Left lung (tissue), 10 donors: Measurements from ENCODE around the gene RWDD1. TPM values are rescaled to one million over a fixed set of nuclear protein-coding genes. Genes with fewer than 3 reads are reported as not detected.

Source experiments
- ATAC-seq: fragments of 200-7000 bp; cut with Tn5 transposase; one replicate; pipeline ENCODE4 v1.9.1; 2020; ENCODE audit warnings: moderate library complexity
- DNase-seq, 4 donors: peaks; one replicate each; pipeline ENCODE4 v3.0.0-alpha.2; 2013 to 2020
- H3K27ac ChIP-seq, 2 donors: fragments of 200-600 bp; sonication (generic) in 1 of 2; one replicate each; pipeline versions ENCODE4 v1.5.0 to v1.8.0; 2020 to 2021
- H3K27me3 ChIP-seq, 2 donors: fragments of 200-600 bp; sonication (generic) in 1 of 2; one replicate each; pipeline versions ENCODE4 v1.5.0 to v1.8.0; 2020 to 2021
- H3K36me3 ChIP-seq, 2 donors: fragments of 200-600 bp; sonication (generic) in 1 of 2; one replicate each; pipeline versions ENCODE4 v1.5.0 to v1.8.0; 2020 to 2021
- H3K4me1 ChIP-seq, 2 donors: fragments of 200-600 bp; one replicate each; pipeline ENCODE4 v1.8.0; 2021
- H3K4me3 ChIP-seq, 2 donors: fragments of 200-600 bp; sonication (generic) in 1 of 2; one replicate each; pipeline versions ENCODE4 v1.5.0 to v1.8.0; 2020 to 2021; ENCODE audit warnings: mild to moderate bottlenecking in 1 of 2
- H3K9me3 ChIP-seq, 2 donors: fragments of 200-600 bp; sonication (generic) in 1 of 2; one replicate each; pipeline versions ENCODE4 v1.5.0 to v1.8.0; 2020 to 2021
- intact Hi-C, 2 donors: fragments of 100-400 bp; cut with DNase I; formaldehyde crosslinking; loops; one replicate each; pipeline versions ENCODE4 v1.11.2 to v1.14.2; 2022
- polyA plus RNA-seq, 6 donors: library from polyadenylated mRNA; unstranded; fragments of 120-200 nt; gene quantifications; one replicate each; pipeline ENCODE4 v1.2.1, GENCODE V29; 2013; ENCODE audit not compliant: insufficient read length in 6 of 6
- total RNA-seq, 2 donors: library from RNA; stranded (reverse); fragmentation: NEBNext Ultra II Directional; extraction: Animal tissue kit (Norgen Biotek cat#: 25700); gene quantifications; one replicate each; pipeline ENCODE4 v1.2.1, GENCODE V29; 2021
- TF ChIP-seq, protein P1 (sequence below), 2 donors: fragments of 200-600 bp; sonication (generic) in 1 of 2; IDR thresholded peaks; one replicate each; pipeline versions ENCODE4 v1.5.0 to v1.8.0; 2021; ENCODE audit warnings: antibody characterized with exemption in 2 of 2
- donor health status: DM: no; HTN: yes; CAD: no.
- donor health status: DM: no; HTN: no; CAD: no.

The RWDD1 gene
- total and polyA plus RNA-seq, 8 donors: 37.0 to 92.4 (median 78.7) TPM

GRCh38 chr6:116556814-116557415, 14.4 kb upstream of the RWDD1 start:
- Histone ChIP-seq H3K4me3 (no peak overlapping the region), H3K27me3 (no peaks in the 10 kb centered on the region), H3K4me1 (peaks cover 0 to 3% of the 10 kb centered on the region in 2 donors), H3K9me3 (no peaks in the 10 kb centered on the region), H3K27ac (no peak overlapping the region), H3K36me3 (no peaks in the 10 kb centered on the region)
- TF ChIP-seq, protein P1, sequence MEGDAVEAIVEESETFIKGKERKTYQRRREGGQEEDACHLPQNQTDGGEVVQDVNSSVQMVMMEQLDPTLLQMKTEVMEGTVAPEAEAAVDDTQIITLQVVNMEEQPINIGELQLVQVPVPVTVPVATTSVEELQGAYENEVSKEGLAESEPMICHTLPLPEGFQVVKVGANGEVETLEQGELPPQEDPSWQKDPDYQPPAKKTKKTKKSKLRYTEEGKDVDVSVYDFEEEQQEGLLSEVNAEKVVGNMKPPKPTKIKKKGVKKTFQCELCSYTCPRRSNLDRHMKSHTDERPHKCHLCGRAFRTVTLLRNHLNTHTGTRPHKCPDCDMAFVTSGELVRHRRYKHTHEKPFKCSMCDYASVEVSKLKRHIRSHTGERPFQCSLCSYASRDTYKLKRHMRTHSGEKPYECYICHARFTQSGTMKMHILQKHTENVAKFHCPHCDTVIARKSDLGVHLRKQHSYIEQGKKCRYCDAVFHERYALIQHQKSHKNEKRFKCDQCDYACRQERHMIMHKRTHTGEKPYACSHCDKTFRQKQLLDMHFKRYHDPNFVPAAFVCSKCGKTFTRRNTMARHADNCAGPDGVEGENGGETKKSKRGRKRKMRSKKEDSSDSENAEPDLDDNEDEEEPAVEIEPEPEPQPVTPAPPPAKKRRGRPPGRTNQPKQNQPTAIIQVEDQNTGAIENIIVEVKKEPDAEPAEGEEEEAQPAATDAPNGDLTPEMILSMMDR (IDR thresholded peaks at IDR 0.05): no peak
- no peak for DNase-seq
- intact Hi-C loops: no loop called here
- ATAC-seq: no peak

DNA sequence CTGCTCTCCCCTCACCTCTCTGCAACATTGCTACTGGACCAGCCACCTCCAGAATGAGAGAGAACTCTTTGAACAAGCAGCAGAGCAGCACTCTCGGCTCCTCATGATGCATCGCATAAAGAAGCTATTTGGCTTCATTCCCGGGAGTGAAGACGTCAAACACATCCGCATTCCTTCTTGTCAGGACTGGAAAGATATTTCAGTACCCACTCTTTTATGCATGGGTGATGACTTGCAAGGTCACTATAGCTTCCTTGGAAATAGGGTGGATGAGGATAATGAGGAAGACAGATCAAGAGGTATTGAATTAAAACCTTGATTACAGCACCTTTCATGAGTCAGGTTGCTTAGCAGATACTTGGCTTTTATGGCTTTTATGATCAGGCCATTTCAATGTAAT, 13.4 kb upstream of the RWDD1 start:
- intact Hi-C loops: no loop called here
- Histone ChIP-seq H3K4me1 (peaks cover 0 to 3% of the 10 kb centered on the region in 2 donors), H3K4me3 (no peak overlapping the region), H3K9me3 (no peaks in the 10 kb centered on the region), H3K36me3 (no peaks in the 10 kb centered on the region), H3K27ac (no peak overlapping the region), H3K27me3 (no peaks in the 10 kb centered on the region)
- TF ChIP-seq, protein P1 (IDR thresholded peaks at IDR 0.05): no peak
- DNase-seq (peak in 1 of 4 donors; percentile 61), ATAC-seq (peak; percentile 64)

GRCh38 chr6:116560130-116560529, 11.2 kb upstream of the RWDD1 start:
- Histone ChIP-seq H3K4me1 (peaks cover 0 to 3% of the 10 kb centered on the region in 2 donors), H3K27me3 (peaks cover 0 to 5% of the 10 kb centered on the region in 2 donors), H3K27ac (no peak overlapping the region), H3K4me3 (no peak overlapping the region), H3K36me3 (no peaks in the 10 kb centered on the region), H3K9me3 (no peaks in the 10 kb centered on the region)
- DNase-seq (no peak), ATAC-seq (no peak)
- intact Hi-C loops: no loop called here
- TF ChIP-seq, protein P1 (IDR thresholded peaks at IDR 0.05): no peak

- H3K9me3 ChIP-seq: no peaks in the 10 kb centered on the region
- H3K27me3 ChIP-seq: peaks cover 0 to 8% of the 10 kb centered on the region in 2 donors
- intact Hi-C loops: no loop called here
- H3K4me3 ChIP-seq: no peak overlapping the region
- peak in 3 of 4 donors; percentile 60 to 83 (median 79) for DNase-seq
- H3K27ac ChIP-seq: no peak overlapping the region
- TF ChIP-seq, protein P1 (IDR thresholded peaks at IDR 0.05): peak; percentile 91 to 96
- peak; percentile 93 for ATAC-seq
- H3K36me3 ChIP-seq: no peaks in the 10 kb centered on the region
- peaks cover 0 to 3% of the 10 kb centered on the region in 2 donors for H3K4me1 ChIP-seq
Measured at GRCh38 chr6:116561377-116562018, 9.8 kb upstream of the RWDD1 start.

- TF ChIP-seq, protein P1 (IDR thresholded peaks at IDR 0.05): no peak
- DNase-seq (no peak), ATAC-seq (no peak)
- Histone ChIP-seq H3K27me3 (peaks cover 0 to 8% of the 10 kb centered on the region in 2 donors), H3K4me1 (peaks cover 0 to 3% of the 10 kb centered on the region in 2 donors), H3K4me3 (no peak overlapping the region), H3K9me3 (no peaks in the 10 kb centered on the region), H3K36me3 (no peaks in the 10 kb centered on the region), H3K27ac (no peak overlapping the region)
- intact Hi-C loops: no loop called here
Measured at GRCh38 chr6:116562019-116562403, 9.3 kb upstream of the RWDD1 start.
